A549 treated with Mapracorat at 1 μM for 4 hours (cell line): ENCODE results near the gene FABP3. TPM values are rescaled to one million over a fixed set of nuclear protein-coding genes. Genes with fewer than 3 reads are reported as not detected.

Source experiments
- total RNA-seq: library from RNA; stranded (reverse); fragments of 200-300 nt; extraction: Qiagen RNA extraction; gene quantifications from 5 replicates; pipeline ENCODE4 v1.2.3, GENCODE V29; 2022

The FABP3 gene
- total RNA-seq = not detected in 5 replicates

GRCh38 chr1:31373056-31373896 is at the start of gene FABP3:
Gene FABP3, minus strand, starts transcription at chr1:31373076. Its CDS starts 62 bp downstream, at chr1:31373014.

GRCh38 chr1:31412732-31413404 is 40.0 kb upstream of the FABP3 start, which contains the start of gene SERINC2:
Gene SERINC2, plus strand, starts transcription at chr1:31413213. Its CDS starts 53 bp downstream, at chr1:31413266.

Other genes starting within 250 kb of the FABP3 start
- 0.92 to 1.4 TPM (median 1.1 TPM) in 5 replicates for gene NKAIN1, start 133.2 kb downstream of the FABP3 start, total RNA-seq
- gene SNRNP40, start 76.3 kb downstream of the FABP3 start, total RNA-seq = 41.5 to 45.1 TPM (median 44.2 TPM) in 5 replicates
- 22.2 to 25.1 TPM (median 22.8 TPM) in 5 replicates for gene ZCCHC17, start 76.0 kb downstream of the FABP3 start, total RNA-seq
- gene SERINC2, start 40.1 kb upstream of the FABP3 start, total RNA-seq = 18.4 to 34.0 TPM (median 27.5 TPM) in 5 replicates
- 0.27 to 0.77 TPM (median 0.51 TPM) in 5 replicates for gene TINAGL1, start 203.4 kb upstream of the FABP3 start, total RNA-seq
- not detected in 5 replicates for gene HCRTR1, start 244.6 kb upstream of the FABP3 start, total RNA-seq